Hematopoietic multipotent progenitor cell treated with erythropoietin and hydrocortisone succinate and interleukin-3 and kit ligand, for 17 days (in vitro differentiated cells): ENCODE results near the gene SETD6.

Source experiments
- DNase-seq: peaks from one replicate; pipeline ENCODE4 v3.0.0-alpha.2; 2015; ENCODE audit warnings: low spot score

The SETD6 gene

GRCh38 chr16:58494981-58495520 is 20.3 kb upstream of the SETD6 start:
- DNase-seq, result peak; percentile 25

- no peak for DNase-seq
Measured at GRCh38 chr16:58495521-58496331, 19.6 kb upstream of the SETD6 start.

GRCh38 chr16:58497468-58497867 is 17.8 kb upstream of the SETD6 start:
- DNase-seq, result no peak

GRCh38 chr16:58497935-58498334 is 17.4 kb upstream of the SETD6 start:
- DNase-seq, result no peak

GRCh38 chr16:58498341-58499091 is 16.8 kb upstream of the SETD6 start:
- DNase-seq, result no peak

- DNase-seq, result no peak
Measured at GRCh38 chr16:58499092-58499511, 16.2 kb upstream of the SETD6 start.

- DNase-seq, result no peak
Measured at GRCh38 chr16:58499615-58500351, 15.5 kb upstream of the SETD6 start, which contains the start of gene NDRG4. Gene NDRG4, plus strand, starts transcription at chr16:58500143. Its CDS starts 106 bp downstream, at chr16:58500249.

GRCh38 chr16:58500430-58501241 is 14.7 kb upstream of the SETD6 start:
- DNase-seq, result no peak

GRCh38 chr16:58501242-58502131 is 13.8 kb upstream of the SETD6 start:
- DNase-seq, result no peak

GRCh38 chr16:58502217-58502921 is 12.9 kb upstream of the SETD6 start:
- DNase-seq, result no peak

- no peak for DNase-seq
Measured at GRCh38 chr16:58503166-58503862, 12.0 kb upstream of the SETD6 start.

GRCh38 chr16:58503863-58504688 is 11.2 kb upstream of the SETD6 start:
- no peak for DNase-seq

- no peak for DNase-seq
Measured at GRCh38 chr16:58506241-58507194, 8.8 kb upstream of the SETD6 start.

GRCh38 chr16:58507195-58507962 is 7.9 kb upstream of the SETD6 start:
- DNase-seq, result no peak

GRCh38 chr16:58507963-58508670 is 7.2 kb upstream of the SETD6 start:
- DNase-seq, result no peak
